A673 (cell line): Measurements from ENCODE around the gene LSM4.

Source experiments
- CTCF ChIP-seq: fragments of 300-800, 200-600 bp; sonication (generic); conservative IDR thresholded peaks from 2 replicates; pipeline ENCODE4 v1.5.1; 2017; ENCODE audit warnings: low read depth, mild to moderate bottlenecking, antibody characterized with exemption, low read length, moderate library complexity, mixed read lengths
- EZH2 ChIP-seq: fragments of 200-600 bp; sonication (generic); IDR thresholded peaks from 2 replicates; pipeline ENCODE4 v1.6.1; 2017; ENCODE audit warnings: borderline replicate concordance, low read depth, mild to moderate bottlenecking, mixed read lengths, antibody characterized with exemption, low read length; ENCODE audit not compliant: poor library complexity, severe bottlenecking

- no peak for TF ChIP-seq CTCF
- no peak for TF ChIP-seq EZH2
These were observed 13.9 kb downstream of the LSM4 start for GRCh38 chr19:18308948-18309325.
